Measurements from ENCODE around the gene VCAM1.

DNA sequence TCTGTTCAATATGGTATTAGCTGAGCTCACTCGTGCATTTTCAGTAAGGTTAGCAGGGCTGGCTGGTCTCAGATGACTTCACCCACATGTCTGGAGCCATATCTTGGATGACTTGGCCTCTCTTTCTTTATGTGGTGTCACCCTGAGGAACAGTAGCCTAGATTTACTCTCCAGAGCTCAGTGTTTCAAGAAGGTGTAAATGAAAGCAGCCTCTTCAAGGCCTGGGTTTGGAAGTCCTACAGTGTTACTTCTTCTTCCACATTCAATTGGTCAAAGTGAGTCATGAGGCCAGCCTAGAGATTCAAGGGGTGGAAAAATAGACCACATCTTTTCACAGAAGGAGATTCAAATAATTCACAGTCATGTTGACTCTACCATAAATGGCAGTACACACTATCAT is 12.2 kb downstream of the VCAM1 start:
- TF ChIP-seq YY1 (IDR thresholded peaks at IDR 0.05; ENCODE audit: insufficient read depth, insufficient read length) (no peak), SUZ12 (IDR thresholded peaks at IDR 0.05; ENCODE audit: extremely low read depth, insufficient read depth, insufficient read length) (no peak)
